GM19238 (cell line): Measurements from ENCODE around the gene GMPPA.

Experiments
- DNase-seq: peaks from one replicate; pipeline ENCODE4 v3.0.0; 2011; ENCODE audit warnings: low spot score; ENCODE audit not compliant: insufficient read length

The GMPPA gene

GRCh38 chr2:219498280-219499057, at the start of gene GMPPA:
Gene GMPPA (plus strand): TSS chr2:219498891. CDS start chr2:219499976, 1,085 bp downstream.
- DNase-seq: peak; percentile 99

- DNase-seq: no peak
These were observed 49.1 kb upstream of the GMPPA start for GRCh38 chr2:219449609-219450008.

GRCh38 chr2:219451661-219452360, 46.9 kb upstream of the GMPPA start:
- DNase-seq: no peak

- DNase-seq: no peak
These were observed 46.1 kb upstream of the GMPPA start for GRCh38 chr2:219452361-219453317.

GRCh38 chr2:219453671-219454590, 44.8 kb upstream of the GMPPA start:
- DNase-seq: no peak

- DNase-seq: no peak
These were observed 43.1 kb upstream of the GMPPA start for GRCh38 chr2:219455581-219455980.

- DNase-seq: no peak
These were observed 40.8 kb upstream of the GMPPA start for GRCh38 chr2:219457784-219458369.

GRCh38 chr2:219458996-219459395, 39.7 kb upstream of the GMPPA start:
- DNase-seq: no peak

- DNase-seq: peak; percentile 76
These were observed 39.0 kb upstream of the GMPPA start for GRCh38 chr2:219459460-219460311.

- no peak for DNase-seq
These were observed 38.2 kb upstream of the GMPPA start for GRCh38 chr2:219460424-219460926.

GRCh38 chr2:219461047-219461514, 37.6 kb upstream of the GMPPA start:
- no peak for DNase-seq

- no peak for DNase-seq
These were observed 37.0 kb upstream of the GMPPA start for GRCh38 chr2:219461669-219462068.

- no peak for DNase-seq
These were observed 36.3 kb upstream of the GMPPA start for GRCh38 chr2:219462349-219462748.

- no peak for DNase-seq
These were observed 34.2 kb upstream of the GMPPA start for GRCh38 chr2:219464286-219465032.

GRCh38 chr2:219465659-219466561, 32.8 kb upstream of the GMPPA start:
- no peak for DNase-seq

- DNase-seq: no peak
These were observed 31.6 kb upstream of the GMPPA start for GRCh38 chr2:219466816-219467735.
